MM.1S (cell line): ENCODE data around the gene NEGR1.

Experiments
- DNase-seq: peaks from one replicate; pipeline ENCODE4 v3.0.0-alpha.2; 2015
- H2AFZ ChIP-seq: fragments of 300-600 bp; sonication (generic); 2 replicates; pipeline ENCODE4 v1.6.0; 2016; ENCODE audit warnings: antibody characterized with exemption, low read length
- H3F3A ChIP-seq: fragments of 300-600 bp; sonication (generic); 2 replicates; pipeline ENCODE4 v1.6.1; 2016; ENCODE audit warnings: mild to moderate bottlenecking, antibody characterized with exemption, low read length, moderate library complexity, mixed read lengths; ENCODE audit not compliant: insufficient read depth
- H3K27ac ChIP-seq: fragments of 300-600 bp; sonication (generic); 2 replicates; pipeline ENCODE4 v1.5.1; 2016; ENCODE audit warnings: mild to moderate bottlenecking, low read length
- H3K27me3 ChIP-seq: fragments of 300-600 bp; sonication (generic); replicated peaks from 2 replicates; pipeline ENCODE4 v1.6.0; 2016; ENCODE audit warnings: low read length; ENCODE audit not compliant: insufficient read depth
- H3K36me3 ChIP-seq: fragments of 300-600 bp; sonication (generic); replicated peaks from 2 replicates; pipeline ENCODE4 v1.6.1; 2016; ENCODE audit warnings: mild to moderate bottlenecking, low read length, mixed read lengths; ENCODE audit not compliant: insufficient read depth
- H3K4me1 ChIP-seq: fragments of 300-600 bp; sonication (generic); 2 replicates; pipeline ENCODE4 v1.6.1; 2016; ENCODE audit warnings: low read length, mixed read lengths
- H3K4me2 ChIP-seq: fragments of 300-600 bp; sonication (generic); 2 replicates; pipeline ENCODE4 v1.6.0; 2016; ENCODE audit warnings: low read depth, low read length
- H3K4me3 ChIP-seq: fragments of 300-600 bp; sonication (generic); 2 replicates; pipeline ENCODE4 v1.5.1; 2016; ENCODE audit warnings: low read length, mixed read lengths
- H3K79me2 ChIP-seq: fragments of 300-600 bp; sonication (generic); 2 replicates; pipeline ENCODE4 v1.6.1; 2016; ENCODE audit warnings: mixed run types, low read length, mixed read lengths
- H3K9ac ChIP-seq: fragments of 300-600 bp; sonication (generic); 2 replicates; pipeline ENCODE4 v1.6.1; 2016; ENCODE audit warnings: low read length, mixed read lengths
- H3K9me2 ChIP-seq: fragments of 300-600 bp; sonication (generic); replicated peaks from 2 replicates; pipeline ENCODE4 v1.6.1; 2016; ENCODE audit warnings: mild to moderate bottlenecking, low read length, mixed read lengths; ENCODE audit not compliant: insufficient read depth
- H3K9me3 ChIP-seq: fragments of 300-600 bp; sonication (generic); replicated peaks from 2 replicates; pipeline ENCODE4 v1.6.1; 2016; ENCODE audit warnings: mild to moderate bottlenecking, low read length, mixed read lengths; ENCODE audit not compliant: insufficient read depth
- H4K20me1 ChIP-seq: fragments of 300-600 bp; sonication (generic); 2 replicates; pipeline ENCODE4 v1.6.1; 2016; ENCODE audit warnings: mild to moderate bottlenecking, low read length, moderate library complexity, mixed read lengths; ENCODE audit not compliant: insufficient read depth
- CTCF ChIP-seq: fragments of 300-600 bp; sonication (generic); IDR thresholded peaks from 2 replicates; pipeline ENCODE4 v1.5.1; 2016; ENCODE audit warnings: antibody characterized with exemption, low read length, mixed read lengths
- EZH2 ChIP-seq: fragments of 300-600 bp; sonication (generic); optimal IDR thresholded peaks from 2 replicates; pipeline ENCODE3; 2017; ENCODE audit warnings: low read depth, mild to moderate bottlenecking, antibody characterized with exemption, low read length, mixed read lengths
- EZH2phosphoT487 ChIP-seq: fragments of 300-600 bp; sonication (generic); IDR thresholded peaks from 2 replicates; pipeline ENCODE4 v1.6.1; 2018; ENCODE audit warnings: antibody characterized with exemption, low read length

Gene NEGR1

DNA sequence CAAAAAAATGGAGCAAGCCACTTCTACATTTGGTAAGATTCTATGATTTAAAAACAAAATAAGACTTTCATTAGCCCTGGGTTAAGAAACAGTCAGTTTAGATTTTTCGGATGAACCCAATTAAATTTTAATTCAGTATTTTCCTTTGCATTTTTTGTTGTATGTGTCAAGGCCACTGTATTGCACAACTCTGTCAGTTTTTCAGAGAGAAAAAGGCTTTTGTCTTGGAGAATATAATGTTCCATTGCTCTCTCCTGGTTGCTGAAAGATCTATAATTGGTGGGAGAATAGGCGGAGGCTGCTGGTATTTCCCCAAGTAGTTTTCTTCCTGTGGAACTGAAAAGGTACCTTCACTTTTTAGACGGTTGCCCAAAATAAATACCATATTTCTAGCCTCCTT, 84.6 kb downstream of the NEGR1 start:
- H3K79me2 ChIP-seq: no peaks in the 10 kb centered on the region
- no peaks in the 10 kb centered on the region for H4K20me1 ChIP-seq
- TF ChIP-seq EZH2 (no peak), EZH2phosphoT487 (no peak), CTCF (no peak)
- H3K27me3 ChIP-seq: no peaks in the 10 kb centered on the region
- H3K4me1 ChIP-seq: no peaks in the 10 kb centered on the region
- no peaks in the 10 kb centered on the region for H3K9me2 ChIP-seq
- no peak overlapping the region for H2AFZ ChIP-seq
- H3K36me3 ChIP-seq: no peaks in the 10 kb centered on the region
- no peaks in the 10 kb centered on the region for H3K9me3 ChIP-seq
- no peak overlapping the region for H3K27ac ChIP-seq
- no peaks in the 10 kb centered on the region for H3F3A ChIP-seq
- no peak overlapping the region for H3K4me2 ChIP-seq
- no peak for DNase-seq
- H3K9ac ChIP-seq: no peak overlapping the region
- no peak overlapping the region for H3K4me3 ChIP-seq

- TF ChIP-seq EZH2phosphoT487 (no peak), CTCF (peak; percentile 33)
- no peaks in the 10 kb centered on the region for H3K4me1 ChIP-seq
- H3F3A ChIP-seq: no peaks in the 10 kb centered on the region
- no peaks in the 10 kb centered on the region for H3K9me2 ChIP-seq
- H3K27me3 ChIP-seq: no peaks in the 10 kb centered on the region
- no peak overlapping the region for H3K4me3 ChIP-seq
- DNase-seq: peak; percentile 21
- H3K4me2 ChIP-seq: no peak overlapping the region
- H3K36me3 ChIP-seq: no peaks in the 10 kb centered on the region
- H3K9me3 ChIP-seq: no peaks in the 10 kb centered on the region
- H4K20me1 ChIP-seq: no peaks in the 10 kb centered on the region
- no peak overlapping the region for H3K27ac ChIP-seq
- no peak overlapping the region for H2AFZ ChIP-seq
- no peak overlapping the region for H3K9ac ChIP-seq
- no peaks in the 10 kb centered on the region for H3K79me2 ChIP-seq
Measured at GRCh38 chr1:72186733-72187307, 95.5 kb downstream of the NEGR1 start.

DNA sequence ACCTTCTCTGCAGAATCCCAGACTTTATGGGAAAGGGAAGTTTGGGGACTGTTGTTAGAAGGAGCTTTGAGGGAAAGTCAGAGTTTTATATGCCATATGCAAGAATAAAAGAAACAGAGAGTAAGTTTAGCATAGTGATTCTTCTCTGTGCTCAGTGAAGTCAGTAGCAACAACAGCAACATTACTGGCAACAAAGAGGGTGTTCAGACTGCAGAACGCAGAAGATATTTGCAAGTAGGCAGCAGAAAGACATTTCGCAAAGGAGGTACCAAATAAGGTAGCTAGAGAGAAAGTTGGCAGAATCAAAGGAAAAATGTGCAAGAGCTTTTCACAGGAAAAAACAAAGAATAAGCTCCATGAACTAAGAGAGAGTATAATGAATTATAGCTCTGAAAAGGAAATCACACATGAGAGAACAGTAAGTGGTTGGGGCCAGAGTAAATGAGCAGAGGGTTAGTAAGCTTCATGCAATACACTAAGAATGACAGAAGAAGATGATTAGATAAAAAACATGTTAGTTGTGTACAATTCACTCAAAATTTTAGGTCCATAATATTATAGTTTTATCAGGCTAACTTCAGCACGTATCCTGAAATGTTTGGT, 98.1 kb downstream of the NEGR1 start:
- H3K27me3 ChIP-seq: no peaks in the 10 kb centered on the region
- H3K79me2 ChIP-seq: no peaks in the 10 kb centered on the region
- H3K4me2 ChIP-seq: no peak overlapping the region
- no peak overlapping the region for H3K27ac ChIP-seq
- no peaks in the 10 kb centered on the region for H3K36me3 ChIP-seq
- no peak overlapping the region for H3K9ac ChIP-seq
- no peak overlapping the region for H3K4me3 ChIP-seq
- no peaks in the 10 kb centered on the region for H3F3A ChIP-seq
- TF ChIP-seq CTCF: no peak
- no peak for TF ChIP-seq EZH2phosphoT487
- TF ChIP-seq EZH2: no peak
- H3K4me1 ChIP-seq: no peaks in the 10 kb centered on the region
- no peak overlapping the region for H2AFZ ChIP-seq
- no peak for DNase-seq
- H3K9me2 ChIP-seq: no peaks in the 10 kb centered on the region
- no peaks in the 10 kb centered on the region for H4K20me1 ChIP-seq
- H3K9me3 ChIP-seq: no peaks in the 10 kb centered on the region
